Erythroblast (primary cell): ENCODE data around the gene PLIN4.

Experiments
- GATA1 ChIP-seq: IDR thresholded peaks from 2 replicates; pipeline ENCODE4 v1.6.1; 2011; ENCODE audit warnings: low read depth, mild to moderate bottlenecking, control low read depth, low read length, moderate library complexity
- POLR2A ChIP-seq: IDR thresholded peaks from 2 replicates; pipeline ENCODE4 v1.6.1; 2011; ENCODE audit warnings: mild to moderate bottlenecking, low read length

GRCh38 chr19:4482721-4483364 is 35.4 kb downstream of the PLIN4 start:
- no peak for TF ChIP-seq POLR2A
- no peak for TF ChIP-seq GATA1
